Loucy (cell line): Measurements from ENCODE around the gene FXYD7.

ENCODE experiments used
- EZH2phosphoT487 ChIP-seq: fragments of 200-600 bp; IDR thresholded peaks from 2 replicates; pipeline ENCODE4 v1.6.1; 2018; ENCODE audit warnings: antibody characterized with exemption, mild to moderate bottlenecking, moderate library complexity, borderline replicate concordance
- TF ChIP-seq, protein P1 (sequence below): fragments of 200-600 bp; sonication (generic); conservative IDR thresholded peaks from 2 replicates; pipeline ENCODE4 v1.5.1; 2014; ENCODE audit warnings: mild to moderate bottlenecking, antibody characterized with exemption, low read length

- TF ChIP-seq, protein P1, sequence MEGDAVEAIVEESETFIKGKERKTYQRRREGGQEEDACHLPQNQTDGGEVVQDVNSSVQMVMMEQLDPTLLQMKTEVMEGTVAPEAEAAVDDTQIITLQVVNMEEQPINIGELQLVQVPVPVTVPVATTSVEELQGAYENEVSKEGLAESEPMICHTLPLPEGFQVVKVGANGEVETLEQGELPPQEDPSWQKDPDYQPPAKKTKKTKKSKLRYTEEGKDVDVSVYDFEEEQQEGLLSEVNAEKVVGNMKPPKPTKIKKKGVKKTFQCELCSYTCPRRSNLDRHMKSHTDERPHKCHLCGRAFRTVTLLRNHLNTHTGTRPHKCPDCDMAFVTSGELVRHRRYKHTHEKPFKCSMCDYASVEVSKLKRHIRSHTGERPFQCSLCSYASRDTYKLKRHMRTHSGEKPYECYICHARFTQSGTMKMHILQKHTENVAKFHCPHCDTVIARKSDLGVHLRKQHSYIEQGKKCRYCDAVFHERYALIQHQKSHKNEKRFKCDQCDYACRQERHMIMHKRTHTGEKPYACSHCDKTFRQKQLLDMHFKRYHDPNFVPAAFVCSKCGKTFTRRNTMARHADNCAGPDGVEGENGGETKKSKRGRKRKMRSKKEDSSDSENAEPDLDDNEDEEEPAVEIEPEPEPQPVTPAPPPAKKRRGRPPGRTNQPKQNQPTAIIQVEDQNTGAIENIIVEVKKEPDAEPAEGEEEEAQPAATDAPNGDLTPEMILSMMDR = no peak
- no peak for TF ChIP-seq EZH2phosphoT487
These were observed 41.2 kb downstream of the FXYD7 start for GRCh38 chr19:35184267-35184666.
